Measurements from ENCODE around the gene STPG2. TPM values are rescaled to one million over a fixed set of nuclear protein-coding genes. Genes with fewer than 3 reads are reported as not detected.

Gene STPG2
- total RNA-seq, 3 donors from 2014 or later (not counting 1 experiment from before 2014, with no cell fraction given), result 0.23 TPM; not detected in 2

DNA sequence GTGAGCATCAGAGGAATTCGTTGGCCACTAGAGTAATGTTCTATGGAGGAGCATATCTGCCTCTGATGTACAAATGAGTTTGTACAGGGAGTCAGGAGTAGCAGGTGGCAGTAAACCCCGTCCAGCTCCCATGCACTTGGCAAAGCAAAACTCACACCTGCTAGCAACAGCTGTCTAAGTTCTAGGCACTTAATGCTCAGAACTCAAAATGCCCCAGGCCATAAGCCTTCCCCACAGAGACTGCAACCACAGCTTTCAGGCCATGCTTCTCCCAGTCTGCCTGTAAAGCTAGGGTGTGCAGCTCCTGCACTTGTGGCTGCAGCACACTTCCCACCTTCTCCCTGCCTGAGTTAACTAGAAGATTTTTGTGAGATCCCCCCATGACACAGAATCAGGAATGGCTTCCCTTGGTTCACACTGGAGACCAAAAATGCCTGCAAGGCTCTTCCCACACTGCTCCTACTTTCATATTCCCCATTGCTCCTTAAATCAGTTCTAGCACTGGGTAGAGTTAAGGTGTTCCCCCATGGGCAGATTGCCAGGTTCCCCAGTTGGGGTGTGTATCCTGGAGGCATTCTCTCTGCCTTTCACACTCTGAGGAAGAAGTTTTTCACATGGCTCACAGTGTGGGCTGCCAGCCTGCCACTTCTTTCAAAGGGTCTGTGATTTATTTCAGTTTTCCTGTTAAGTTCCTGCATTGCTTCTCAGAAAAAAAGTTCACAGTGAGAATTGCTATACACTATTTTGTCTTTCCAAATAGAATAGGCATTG lies 189.9 kb downstream of the STPG2 start:
- no peak overlapping the region for H3K27ac Mint-ChIP-seq
- no peaks in the 10 kb centered on the region for H3K4me1 Mint-ChIP-seq
- DNase-seq, result no peak
- peaks cover 20% of the 10 kb centered on the region for H3K36me3 Mint-ChIP-seq
- H3K27ac ChIP-seq (ENCODE audit: low read length), result no peak overlapping the region
- intact Hi-C loops (cut with micrococcal nuclease), result no loop called here
- H3K9me3 ChIP-seq (ENCODE audit: control insufficient read depth, insufficient read depth, low read length), result no peaks in the 10 kb centered on the region
- no peaks in the 10 kb centered on the region for H3K27me3 Mint-ChIP-seq (ENCODE audit: low read depth in 2 of 2)
- H3K27me3 ChIP-seq (ENCODE audit: control insufficient read depth, insufficient read depth, low read length), result no peaks in the 10 kb centered on the region
- no peak for ATAC-seq
- TF ChIP-seq, protein P1, sequence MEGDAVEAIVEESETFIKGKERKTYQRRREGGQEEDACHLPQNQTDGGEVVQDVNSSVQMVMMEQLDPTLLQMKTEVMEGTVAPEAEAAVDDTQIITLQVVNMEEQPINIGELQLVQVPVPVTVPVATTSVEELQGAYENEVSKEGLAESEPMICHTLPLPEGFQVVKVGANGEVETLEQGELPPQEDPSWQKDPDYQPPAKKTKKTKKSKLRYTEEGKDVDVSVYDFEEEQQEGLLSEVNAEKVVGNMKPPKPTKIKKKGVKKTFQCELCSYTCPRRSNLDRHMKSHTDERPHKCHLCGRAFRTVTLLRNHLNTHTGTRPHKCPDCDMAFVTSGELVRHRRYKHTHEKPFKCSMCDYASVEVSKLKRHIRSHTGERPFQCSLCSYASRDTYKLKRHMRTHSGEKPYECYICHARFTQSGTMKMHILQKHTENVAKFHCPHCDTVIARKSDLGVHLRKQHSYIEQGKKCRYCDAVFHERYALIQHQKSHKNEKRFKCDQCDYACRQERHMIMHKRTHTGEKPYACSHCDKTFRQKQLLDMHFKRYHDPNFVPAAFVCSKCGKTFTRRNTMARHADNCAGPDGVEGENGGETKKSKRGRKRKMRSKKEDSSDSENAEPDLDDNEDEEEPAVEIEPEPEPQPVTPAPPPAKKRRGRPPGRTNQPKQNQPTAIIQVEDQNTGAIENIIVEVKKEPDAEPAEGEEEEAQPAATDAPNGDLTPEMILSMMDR (IDR thresholded peaks at IDR 0.05), result no peak
- no peak overlapping the region for H3K4me3 ChIP-seq (ENCODE audit: low read length)
- WGBS (ENCODE audit: insufficient coverage), result 79% methylated on average over 2 of the region's 2 CpGs
- H3K9me3 Mint-ChIP-seq, result peaks cover 2 to 23% of the 10 kb centered on the region in 2 donors
- H3K4me1 ChIP-seq (ENCODE audit: control insufficient read depth, insufficient read depth, low read length), result no peaks in the 10 kb centered on the region
- H3K4me3 Mint-ChIP-seq, result no peak overlapping the region
- H3K36me3 ChIP-seq (ENCODE audit: control insufficient read depth, insufficient read depth, low read length), result no peaks in the 10 kb centered on the region

DNA sequence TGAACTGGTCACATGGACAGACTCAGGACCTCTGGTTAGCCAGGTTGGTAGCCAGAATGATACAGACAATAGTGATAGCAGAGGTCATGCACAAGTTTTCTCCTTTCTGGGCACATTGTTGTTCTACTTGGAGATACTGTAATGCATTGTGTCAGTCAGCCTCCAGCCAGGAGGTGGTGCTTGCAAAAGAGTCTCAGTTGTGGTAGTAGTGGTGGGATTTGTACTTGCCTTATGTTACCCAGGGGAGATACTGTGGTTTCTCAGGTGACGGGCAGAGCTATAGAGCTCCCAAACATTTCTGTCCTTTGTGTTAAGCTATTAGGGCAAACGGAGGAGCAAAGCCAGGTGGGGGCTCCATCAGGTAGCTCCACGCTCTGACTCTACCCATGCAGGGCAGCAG lies 190.5 kb downstream of the STPG2 start:
- intact Hi-C loops (cut with micrococcal nuclease), result no loop called here
- Mint-ChIP-seq H3K4me1 (no peaks in the 10 kb centered on the region), H3K27ac (no peak overlapping the region), H3K9me3 (peaks cover 2 to 28% of the 10 kb centered on the region in 2 donors), H3K36me3 (peaks cover 24% of the 10 kb centered on the region), H3K4me3 (no peak overlapping the region), H3K27me3 (ENCODE audit: low read depth in 2 of 2) (no peaks in the 10 kb centered on the region)
- Histone ChIP-seq H3K27ac (ENCODE audit: low read length) (no peak overlapping the region), H3K36me3 (ENCODE audit: control insufficient read depth, insufficient read depth, low read length) (no peaks in the 10 kb centered on the region), H3K4me1 (ENCODE audit: control insufficient read depth, insufficient read depth, low read length) (no peaks in the 10 kb centered on the region), H3K27me3 (ENCODE audit: control insufficient read depth, insufficient read depth, low read length) (no peaks in the 10 kb centered on the region), H3K9me3 (ENCODE audit: control insufficient read depth, insufficient read depth, low read length) (no peaks in the 10 kb centered on the region), H3K4me3 (ENCODE audit: low read length) (no peak overlapping the region)
- WGBS (ENCODE audit: insufficient coverage), result 89% methylated on average over 3 of the region's 3 CpGs
- DNase-seq, result no peak
- TF ChIP-seq, protein P1 (IDR thresholded peaks at IDR 0.05), result no peak
- ATAC-seq, result no peak

- intact Hi-C loops (cut with micrococcal nuclease), result no loop called here
Measured at GRCh38 chr4:97950836-97951235, 192.4 kb downstream of the STPG2 start.

More at GRCh38 chr4:97950836-97951235, 192.4 kb downstream of the STPG2 start:
- DNase-seq, result no peak
- H3K27me3 ChIP-seq (ENCODE audit: control insufficient read depth, insufficient read depth, low read length), result no peaks in the 10 kb centered on the region
- peaks cover 24% of the 10 kb centered on the region for H3K36me3 Mint-ChIP-seq
- no peak overlapping the region for H3K27ac ChIP-seq (ENCODE audit: low read length)
- H3K9me3 Mint-ChIP-seq, result peaks cover 2 to 32% of the 10 kb centered on the region in 2 donors
- no peak overlapping the region for H3K27ac Mint-ChIP-seq
- no peaks in the 10 kb centered on the region for H3K9me3 ChIP-seq (ENCODE audit: control insufficient read depth, insufficient read depth, low read length)
- no peaks in the 10 kb centered on the region for H3K4me1 Mint-ChIP-seq
- H3K4me1 ChIP-seq (ENCODE audit: control insufficient read depth, insufficient read depth, low read length), result no peaks in the 10 kb centered on the region
- TF ChIP-seq, protein P1 (IDR thresholded peaks at IDR 0.05), result no peak
- no peaks in the 10 kb centered on the region for H3K27me3 Mint-ChIP-seq (ENCODE audit: low read depth in 2 of 2)
- H3K4me3 Mint-ChIP-seq, result no peak overlapping the region
- no peak for ATAC-seq
- no peaks in the 10 kb centered on the region for H3K36me3 ChIP-seq (ENCODE audit: control insufficient read depth, insufficient read depth, low read length)
- no peak overlapping the region for H3K4me3 ChIP-seq (ENCODE audit: low read length)
